Ascending aorta (tissue), 2 donors: ENCODE results near the gene IFIT5. TPM values are rescaled to one million over a fixed set of nuclear protein-coding genes. Genes with fewer than 3 reads are reported as not detected.

Experiments used
- DNase-seq, 2 donors: peaks; one replicate each; pipeline ENCODE4 v3.0.0-alpha.2; 2019; ENCODE audit warnings: low spot score in 2 of 2
- H3K27ac ChIP-seq, 2 donors: fragments of 200-600 bp; sonication (generic); one replicate each; pipeline ENCODE4 v1.5.1; 2016 to 2017; ENCODE audit warnings: mild to moderate bottlenecking in 1 of 2
- H3K27me3 ChIP-seq: fragments of 200-600 bp; sonication (generic); one replicate; pipeline ENCODE4 v1.5.1; 2017
- H3K36me3 ChIP-seq, 2 donors: fragments of 200-600 bp; sonication (generic); one replicate each; pipeline ENCODE4 v1.5.1; 2016
- H3K4me1 ChIP-seq, 2 donors: fragments of 200-600 bp; sonication (generic); one replicate each; pipeline ENCODE4 v1.5.1; 2016 to 2017; ENCODE audit warnings: mild to moderate bottlenecking in 1 of 2
- H3K4me3 ChIP-seq, 2 donors: fragments of 200-600 bp; sonication (generic); one replicate each; pipeline ENCODE4 v1.5.1; 2016 to 2017; ENCODE audit warnings: mild to moderate bottlenecking in 1 of 2
- H3K9me3 ChIP-seq, 2 donors: fragments of 200-600 bp; sonication (generic); one replicate each; pipeline ENCODE4 v1.5.1; 2016
- intact Hi-C: fragments of 100-400 bp; cut with DNase I; formaldehyde crosslinking; loops from one replicate; pipeline ENCODE4 v1.15.1; 2023
- total RNA-seq: library from RNA; depleted of rRNA; stranded (reverse); fragments of >200 nt; gene quantifications from one replicate; pipeline ENCODE4 v1.1.0, GENCODE V29; 2016
- TF ChIP-seq, protein P1 (sequence below), 3 experiments: fragments of 200-600 bp in 2 of 3; fragments of 450-650 bp in 1 of 3; sonication (generic) in 2 of 3; IDR thresholded peaks; one replicate each; pipeline ENCODE4 v1.5.1; 2016 to 2019; ENCODE audit warnings: antibody characterized with exemption in 3 of 3, mild to moderate bottlenecking in 1 of 3, moderate library complexity in 1 of 3

The IFIT5 gene
- total RNA-seq, 1 donor from 2014 or later = 3.3 TPM

DNA sequence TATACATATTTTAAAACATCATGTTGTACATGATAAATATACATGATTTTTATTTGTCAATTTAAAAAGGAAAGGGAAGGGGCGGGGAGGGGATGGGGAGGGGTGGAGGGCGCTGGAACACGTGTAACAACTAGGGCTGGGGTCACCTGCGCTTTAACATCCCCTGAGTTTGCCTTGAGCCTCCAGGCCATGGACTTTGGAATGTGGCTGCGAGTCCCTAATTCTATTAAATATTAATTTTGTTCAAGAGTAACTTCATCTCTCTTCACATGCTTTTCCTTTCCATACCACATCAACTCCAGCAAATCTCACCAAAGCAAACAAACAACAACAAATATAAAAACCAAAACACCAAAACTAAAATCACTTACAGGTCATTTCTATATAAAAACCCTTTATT is 10.6 kb downstream of the IFIT5 start:
- H3K4me1 ChIP-seq = no peaks in the 10 kb centered on the region
- no peak overlapping the region for H3K4me3 ChIP-seq
- no peak for DNase-seq
- peaks cover 0 to 5% of the 10 kb centered on the region in 2 donors for H3K36me3 ChIP-seq
- no peak overlapping the region for H3K27ac ChIP-seq
- H3K9me3 ChIP-seq = no peaks in the 10 kb centered on the region
- H3K27me3 ChIP-seq = no peaks in the 10 kb centered on the region
- intact Hi-C loops = loop anchor here (5.0 to 10.0 kb wide), 3 partner anchors 52 to 277 kb away; partner anchors contain the start of genes KIF20B and PANK1
- TF ChIP-seq, protein P1, sequence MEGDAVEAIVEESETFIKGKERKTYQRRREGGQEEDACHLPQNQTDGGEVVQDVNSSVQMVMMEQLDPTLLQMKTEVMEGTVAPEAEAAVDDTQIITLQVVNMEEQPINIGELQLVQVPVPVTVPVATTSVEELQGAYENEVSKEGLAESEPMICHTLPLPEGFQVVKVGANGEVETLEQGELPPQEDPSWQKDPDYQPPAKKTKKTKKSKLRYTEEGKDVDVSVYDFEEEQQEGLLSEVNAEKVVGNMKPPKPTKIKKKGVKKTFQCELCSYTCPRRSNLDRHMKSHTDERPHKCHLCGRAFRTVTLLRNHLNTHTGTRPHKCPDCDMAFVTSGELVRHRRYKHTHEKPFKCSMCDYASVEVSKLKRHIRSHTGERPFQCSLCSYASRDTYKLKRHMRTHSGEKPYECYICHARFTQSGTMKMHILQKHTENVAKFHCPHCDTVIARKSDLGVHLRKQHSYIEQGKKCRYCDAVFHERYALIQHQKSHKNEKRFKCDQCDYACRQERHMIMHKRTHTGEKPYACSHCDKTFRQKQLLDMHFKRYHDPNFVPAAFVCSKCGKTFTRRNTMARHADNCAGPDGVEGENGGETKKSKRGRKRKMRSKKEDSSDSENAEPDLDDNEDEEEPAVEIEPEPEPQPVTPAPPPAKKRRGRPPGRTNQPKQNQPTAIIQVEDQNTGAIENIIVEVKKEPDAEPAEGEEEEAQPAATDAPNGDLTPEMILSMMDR (IDR thresholded peaks at IDR 0.05) = no peak

DNA sequence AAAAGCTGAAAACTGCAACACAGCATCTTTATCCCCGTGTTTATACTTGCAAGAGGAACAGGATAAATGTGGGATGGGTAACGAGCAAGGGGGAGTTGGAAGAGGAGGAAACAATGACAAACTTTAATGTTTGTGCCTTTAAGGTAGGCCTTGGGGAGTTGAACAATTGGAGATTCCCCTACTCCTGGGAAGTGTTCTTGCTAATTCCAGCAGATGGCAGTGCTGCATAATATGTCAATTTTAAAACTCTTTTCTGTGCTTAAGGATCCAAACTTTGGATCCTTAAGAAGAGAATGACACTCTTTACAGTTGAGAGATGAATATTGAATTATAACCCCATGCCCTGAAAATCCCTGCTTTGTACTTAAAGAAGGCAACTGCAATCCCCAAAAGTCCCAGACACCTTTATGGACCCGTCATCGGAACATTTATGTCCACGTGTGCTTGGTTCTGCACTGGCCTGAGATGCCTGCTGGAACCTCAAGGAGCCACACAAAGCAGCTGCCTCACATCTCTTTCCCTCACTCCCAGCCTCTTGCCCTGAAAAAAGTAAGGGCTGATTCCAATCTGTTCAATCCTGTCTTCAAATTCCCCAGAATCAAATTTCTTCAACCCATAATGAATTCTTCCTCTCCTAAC is 12.0 kb downstream of the IFIT5 start:
- no peaks in the 10 kb centered on the region for H3K27me3 ChIP-seq
- DNase-seq = no peak
- no peak overlapping the region for H3K4me3 ChIP-seq
- H3K27ac ChIP-seq = no peak overlapping the region
- intact Hi-C loops = loop anchor here (1.0 to 10.0 kb wide), 4 partner anchors 51 to 276 kb away; partner anchors contain the start of genes KIF20B and PANK1
- TF ChIP-seq, protein P1 (IDR thresholded peaks at IDR 0.05) = peak; percentile 75 to 80 (median 79)
- H3K4me1 ChIP-seq = no peaks in the 10 kb centered on the region
- H3K9me3 ChIP-seq = no peaks in the 10 kb centered on the region
- no peaks in the 10 kb centered on the region for H3K36me3 ChIP-seq

DNA sequence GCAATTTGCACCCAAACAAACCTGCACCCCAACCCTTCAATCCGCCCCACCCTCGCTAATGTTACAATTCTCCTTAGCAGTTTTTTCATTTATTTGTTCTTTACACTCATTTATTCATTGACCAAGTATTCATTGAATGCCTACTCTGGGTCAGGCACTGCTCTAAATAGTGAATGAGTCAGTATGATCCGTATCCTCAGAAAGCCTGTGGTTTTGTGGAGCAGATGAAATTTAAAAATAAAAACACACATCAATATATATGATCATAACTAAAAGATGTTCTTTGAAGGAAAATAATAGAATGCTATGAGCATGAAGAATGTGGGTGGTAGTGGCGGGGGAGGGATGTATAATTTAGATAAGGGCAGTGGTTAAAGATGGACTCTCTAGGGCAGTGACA is 13.3 kb downstream of the IFIT5 start:
- Histone ChIP-seq H3K4me3 (no peak overlapping the region), H3K27ac (no peak overlapping the region), H3K27me3 (no peaks in the 10 kb centered on the region), H3K4me1 (no peaks in the 10 kb centered on the region), H3K36me3 (no peaks in the 10 kb centered on the region), H3K9me3 (no peaks in the 10 kb centered on the region)
- TF ChIP-seq, protein P1 (IDR thresholded peaks at IDR 0.05) = no peak
- intact Hi-C loops = loop anchor here (5.0 to 10.0 kb wide), 3 partner anchors 50 to 275 kb away; partner anchors contain the start of genes KIF20B and PANK1
- no peak for DNase-seq

DNA sequence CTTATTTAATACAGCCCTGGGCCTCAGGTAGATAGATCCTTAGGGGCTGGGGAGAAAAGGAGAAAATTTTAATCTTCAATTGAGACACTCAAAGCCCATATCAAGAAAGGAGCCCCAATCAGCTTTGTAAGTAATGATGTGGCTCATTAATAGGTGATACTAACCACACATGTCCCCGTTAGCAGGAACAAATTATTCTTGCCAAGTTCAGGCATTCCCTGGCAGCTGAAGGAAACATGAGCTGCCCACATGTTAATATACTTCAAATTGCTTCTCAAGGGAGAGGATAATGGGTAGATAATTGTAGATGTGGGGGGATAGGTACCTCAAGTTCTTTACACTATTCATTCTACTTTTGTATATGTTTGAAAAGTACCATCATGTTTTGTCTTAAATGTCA is 14.5 kb downstream of the IFIT5 start:
- Histone ChIP-seq H3K9me3 (no peaks in the 10 kb centered on the region), H3K4me3 (no peak overlapping the region), H3K27ac (no peak overlapping the region), H3K4me1 (no peaks in the 10 kb centered on the region), H3K27me3 (no peaks in the 10 kb centered on the region), H3K36me3 (no peaks in the 10 kb centered on the region)
- TF ChIP-seq, protein P1 (IDR thresholded peaks at IDR 0.05) = no peak
- DNase-seq = no peak
- intact Hi-C loops = loop anchor here (5.0 to 10.0 kb wide), 3 partner anchors 48 to 273 kb away; partner anchors contain the start of genes KIF20B and PANK1

DNA sequence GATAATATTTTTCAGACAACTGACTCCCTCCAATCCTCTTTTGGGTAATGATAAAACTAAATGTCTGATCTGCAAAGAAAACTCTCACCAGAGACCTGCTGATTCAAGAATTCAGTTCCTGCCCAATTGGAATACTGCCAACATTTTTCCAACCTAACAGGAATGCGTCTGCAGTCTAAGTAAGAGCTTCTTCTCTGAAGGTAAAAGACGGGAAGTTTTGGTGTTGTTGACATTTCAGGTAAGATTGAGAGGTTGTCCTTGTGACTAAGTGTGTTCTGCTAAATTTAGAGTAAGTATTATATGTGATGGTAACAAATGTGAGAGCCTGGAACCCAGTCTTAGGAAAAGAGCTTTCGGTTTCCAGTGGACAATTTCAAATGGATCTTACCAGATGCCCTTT is 17.6 kb downstream of the IFIT5 start:
- no peaks in the 10 kb centered on the region for H3K9me3 ChIP-seq
- no peaks in the 10 kb centered on the region for H3K4me1 ChIP-seq
- TF ChIP-seq, protein P1 (IDR thresholded peaks at IDR 0.05) = no peak
- H3K36me3 ChIP-seq = no peaks in the 10 kb centered on the region
- no peak overlapping the region for H3K27ac ChIP-seq
- no peak overlapping the region for H3K4me3 ChIP-seq
- no peaks in the 10 kb centered on the region for H3K27me3 ChIP-seq
- intact Hi-C loops = no loop called here
- no peak for DNase-seq
